GM10266 (cell line): Measurements from ENCODE around the gene BNIPL.

ENCODE experiments used
- DNase-seq: peaks from one replicate; pipeline ENCODE4 v3.0.0; 2012; ENCODE audit errors: extremely low spot score
- CTCF ChIP-seq: IDR thresholded peaks from 2 replicates; pipeline ENCODE4 v1.5.1; 2012; ENCODE audit warnings: mild to moderate bottlenecking, low read depth; ENCODE audit not compliant: control insufficient read depth, insufficient read depth; ENCODE audit errors: missing control alignments

BNIPL gene

GRCh38 chr1:151055581-151055980 lies 19.2 kb downstream of the BNIPL start:
- no peak for DNase-seq

GRCh38 chr1:151056149-151056548 lies 19.8 kb downstream of the BNIPL start:
- TF ChIP-seq CTCF = no peak
- no peak for DNase-seq

More at GRCh38 chr1:151055581-151055980, 19.2 kb downstream of the BNIPL start:
- TF ChIP-seq CTCF = no peak

GRCh38 chr1:151058692-151059091 lies 22.3 kb downstream of the BNIPL start:
- no peak for DNase-seq

GRCh38 chr1:151059109-151060006 lies 23.0 kb downstream of the BNIPL start, which contains the start of gene CDC42SE1:
Gene CDC42SE1 (minus strand): TSS chr1:151059622. CDS start chr1:151055730, 3,892 bp downstream.
- DNase-seq = peak; percentile 89
- peak; percentile 75 for TF ChIP-seq CTCF

More at GRCh38 chr1:151058692-151059091, 22.3 kb downstream of the BNIPL start:
- no peak for TF ChIP-seq CTCF

GRCh38 chr1:151060007-151060656 lies 23.7 kb downstream of the BNIPL start, which contains the start of gene MLLT11:
Gene MLLT11 (plus strand): TSS chr1:151060397. CDS start chr1:151067225, 6,828 bp downstream.
- no peak for DNase-seq
- no peak for TF ChIP-seq CTCF

- DNase-seq = no peak
- TF ChIP-seq CTCF = no peak
Measured at GRCh38 chr1:151060657-151061421, 24.5 kb downstream of the BNIPL start.
